ENCODE measurements around the gene EEA1.

DNA sequence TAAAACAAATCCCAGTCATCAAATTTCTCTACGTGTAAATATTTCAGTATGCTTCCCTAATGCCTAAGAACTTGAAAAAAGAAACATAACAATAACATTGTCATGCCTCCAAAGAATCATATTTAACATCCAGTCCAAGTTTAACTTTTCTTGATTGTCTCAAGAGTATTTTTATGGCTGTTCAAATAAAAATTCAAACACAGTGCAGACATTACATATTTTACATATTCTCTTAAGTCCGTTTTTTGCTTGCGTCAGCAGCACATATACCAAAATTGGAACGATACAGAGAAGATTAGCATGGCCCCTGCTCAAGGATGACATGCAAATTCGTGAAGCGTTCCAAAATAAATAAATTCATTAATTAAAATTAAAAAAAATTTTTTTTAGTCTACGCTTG lies 23.3 kb upstream of the EEA1 start:
- TF ChIP-seq, protein P1, sequence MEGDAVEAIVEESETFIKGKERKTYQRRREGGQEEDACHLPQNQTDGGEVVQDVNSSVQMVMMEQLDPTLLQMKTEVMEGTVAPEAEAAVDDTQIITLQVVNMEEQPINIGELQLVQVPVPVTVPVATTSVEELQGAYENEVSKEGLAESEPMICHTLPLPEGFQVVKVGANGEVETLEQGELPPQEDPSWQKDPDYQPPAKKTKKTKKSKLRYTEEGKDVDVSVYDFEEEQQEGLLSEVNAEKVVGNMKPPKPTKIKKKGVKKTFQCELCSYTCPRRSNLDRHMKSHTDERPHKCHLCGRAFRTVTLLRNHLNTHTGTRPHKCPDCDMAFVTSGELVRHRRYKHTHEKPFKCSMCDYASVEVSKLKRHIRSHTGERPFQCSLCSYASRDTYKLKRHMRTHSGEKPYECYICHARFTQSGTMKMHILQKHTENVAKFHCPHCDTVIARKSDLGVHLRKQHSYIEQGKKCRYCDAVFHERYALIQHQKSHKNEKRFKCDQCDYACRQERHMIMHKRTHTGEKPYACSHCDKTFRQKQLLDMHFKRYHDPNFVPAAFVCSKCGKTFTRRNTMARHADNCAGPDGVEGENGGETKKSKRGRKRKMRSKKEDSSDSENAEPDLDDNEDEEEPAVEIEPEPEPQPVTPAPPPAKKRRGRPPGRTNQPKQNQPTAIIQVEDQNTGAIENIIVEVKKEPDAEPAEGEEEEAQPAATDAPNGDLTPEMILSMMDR (IDR thresholded peaks at IDR 0.05 in 4 of 5, conservative IDR thresholded peaks at IDR 0.05 in 1 of 5): no peak
- no peak for TF ChIP-seq POLR2A (IDR thresholded peaks at IDR 0.05)

All from gastrocnemius medialis (tissue), 4 donors.